Pancreas (tissue), 10 donors: ENCODE measurements around the gene YEATS2. TPM values are rescaled to one million over a fixed set of nuclear protein-coding genes. Genes with fewer than 3 reads are reported as not detected.

Experiments used
- ATAC-seq, 4 donors: fragments of 200-7000 bp; cut with Tn5 transposase; one replicate each; pipeline versions ENCODE4 v1.8.0 to v1.9.1; 2020; ENCODE audit warnings: mild to moderate bottlenecking in 4 of 4, moderate library complexity in 4 of 4
- DNase-seq, 6 donors: peaks; one replicate each; pipeline ENCODE4 v3.0.0-alpha.2; 2020
- FAIRE-seq: peaks from 2 replicates; lab custom pipeline; 2012; peaks lifted over from hg19 to GRCh38; lab: Jason Lieb, UNC
- H3K27ac ChIP-seq, 4 donors: fragments of 200-600 bp; sonication (generic); 1 replicate in 3 of 4; 2 replicates in 1 of 4; pipeline versions ENCODE4 v1.5.0 to v1.8.0; 2020
- H3K27me3 ChIP-seq, 4 donors: fragments of 200-600 bp; one replicate each; pipeline ENCODE4 v1.8.0; 2021
- H3K36me3 ChIP-seq, 3 donors: fragments of 200-600 bp; sonication (generic) in 1 of 3; one replicate each; pipeline versions ENCODE4 v1.5.0 to v1.8.0; 2020 to 2021
- H3K4me1 ChIP-seq, 3 donors: fragments of 200-600 bp; one replicate each; pipeline ENCODE4 v1.8.0; 2021
- H3K4me3 ChIP-seq, 4 donors: fragments of 200-600 bp; sonication (generic) in 2 of 4; one replicate each; pipeline versions ENCODE4 v1.5.0 to v1.8.0; 2020 to 2021
- H3K9me3 ChIP-seq, 4 donors: fragments of 200-600 bp; one replicate each; pipeline ENCODE4 v1.8.0; 2021
- CTCF ChIP-seq, 4 donors: fragments of 200-600 bp; sonication (generic) in 3 of 4; IDR thresholded peaks; one replicate each; pipeline versions ENCODE4 v1.5.0 to v1.8.0; 2021; ENCODE audit warnings: antibody characterized with exemption in 4 of 4
- WGBS, 2 donors: extraction: QIAGEN DNeasy Blood & Tissue Kit; methylation state at CpG; one replicate each; pipeline ENCODE4 v1.1.7; 2013; 5-methylcytosine and 5-hydroxymethylcytosine counted together
- intact Hi-C, 3 donors: fragments of 100-400 bp; cut with DNase I; formaldehyde crosslinking; loops; one replicate each; pipeline versions ENCODE4 v1.11.1 to v1.14.2; 2022
- polyA plus RNA-seq, 2 donors: library from polyadenylated mRNA; stranded (reverse); fragments of 200-250 nt; gene quantifications; one replicate each; pipeline ENCODE4 v1.2.3, GENCODE V29; 2013
- total RNA-seq, 6 donors: library from RNA; stranded (reverse); fragmentation: NEBNext Ultra II Directional in 4 of 6; extraction: Animal tissue kit (Norgen Biotek cat#: 25700) in 4 of 6; gene quantifications; one replicate each; pipeline versions ENCODE4 v1.2.1 to v1.2.4, GENCODE V29; 2021 to 2023
- donor health status: healthy with polysubstance abuse.
- donor health status: DM: no; HTN: no; CAD: no; lungs with moderate emphysema.
- donor health status: DM: no; HTN: no; CAD: no.
- donor health status: control.
- donor health status: control.
- donor health status: Bipolar disorder and iron deficiency.
- donor health status: DM: yes; HTN: yes; CAD: no.
- donor health status: DM: no; HTN: no; CAD: no.
- donor health status: DM: no; HTN: no; CAD: no.
- donor health status: DM: yes; HTN: yes; CAD: no.

The YEATS2 gene
- total and polyA plus RNA-seq, 8 donors, result 5.7 to 12.8 (median 6.4) TPM

- H3K36me3 ChIP-seq, result peaks cover 0 to 15% (median 2%) of the 10 kb centered on the region in 3 donors
- H3K27ac ChIP-seq, result peak overlapping the region; percentile 74 to 87 (median 80)
- no peaks in the 10 kb centered on the region for H3K27me3 ChIP-seq
- peaks cover 13 to 26% (median 25%) of the 10 kb centered on the region in 3 donors for H3K4me1 ChIP-seq
- WGBS, 2 donors, result 56 to 58% methylated on average over 24 of the region's 24 CpGs
- DNase-seq (peak in 5 of 6 donors; percentile 79 to 92 (median 84)), FAIRE-seq (no peak), ATAC-seq (peak; percentile 90 to 93 (median 92))
- H3K4me3 ChIP-seq, result no peak overlapping the region
- H3K9me3 ChIP-seq, result no peaks in the 10 kb centered on the region
- intact Hi-C loops, result no loop called here
- no peak for TF ChIP-seq CTCF (IDR thresholded peaks at IDR 0.05)
Measured at GRCh38 chr3:183810643-183811594, 113.3 kb downstream of the YEATS2 start.

DNA sequence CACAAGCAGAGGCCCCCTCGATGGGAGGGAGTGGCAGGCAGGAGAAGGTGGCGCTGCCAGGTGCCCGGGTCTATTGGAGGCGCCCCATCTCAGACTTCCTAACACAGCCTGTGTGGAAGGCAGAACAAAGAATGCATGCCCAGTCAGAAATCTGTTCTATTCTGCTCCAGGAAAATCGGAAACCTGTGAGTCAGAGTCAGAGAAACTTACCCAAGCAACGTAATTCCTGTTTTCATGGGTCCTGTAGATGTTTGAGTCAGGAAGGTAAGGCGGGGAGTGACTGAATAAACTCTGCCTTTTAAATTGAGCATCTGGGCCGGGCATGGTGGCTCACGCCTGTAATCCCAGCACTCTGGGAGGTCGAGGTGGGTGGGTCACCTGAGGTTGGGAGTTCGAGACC is 114.0 kb downstream of the YEATS2 start:
- no peak for TF ChIP-seq CTCF (IDR thresholded peaks at IDR 0.05)
- no peak for FAIRE-seq
- intact Hi-C loops, result no loop called here
- no peaks in the 10 kb centered on the region for H3K27me3 ChIP-seq
- peak overlapping the region; percentile 74 to 87 (median 80) for H3K27ac ChIP-seq
- peak in 1 of 6 donors; percentile 30 for DNase-seq
- peaks cover 0 to 14% (median 2%) of the 10 kb centered on the region in 3 donors for H3K36me3 ChIP-seq
- peaks cover 13 to 26% (median 25%) of the 10 kb centered on the region in 3 donors for H3K4me1 ChIP-seq
- WGBS, 2 donors, result 86 to 88% methylated on average over 11 of the region's 11 CpGs
- H3K4me3 ChIP-seq, result no peak overlapping the region
- H3K9me3 ChIP-seq, result no peaks in the 10 kb centered on the region
- peak in 2 of 4 donors; percentile 6 to 7 for ATAC-seq

GRCh38 chr3:183812761-183813445 is 115.3 kb downstream of the YEATS2 start:
- no peak for TF ChIP-seq CTCF (IDR thresholded peaks at IDR 0.05)
- Histone ChIP-seq H3K27me3 (no peaks in the 10 kb centered on the region), H3K4me1 (peaks cover 13 to 26% (median 25%) of the 10 kb centered on the region in 3 donors), H3K4me3 (no peak overlapping the region), H3K36me3 (peaks cover 0 to 6% (median 2%) of the 10 kb centered on the region in 3 donors), H3K27ac (no peak overlapping the region), H3K9me3 (no peaks in the 10 kb centered on the region)
- no peak for FAIRE-seq
- intact Hi-C loops, result no loop called here
- no peak for ATAC-seq
- DNase-seq, result no peak
- WGBS, 2 donors, result 80% methylated on average over 8 of the region's 8 CpGs

- no peak for FAIRE-seq
Measured at GRCh38 chr3:183814240-183814639, 116.6 kb downstream of the YEATS2 start.

More at GRCh38 chr3:183814240-183814639, 116.6 kb downstream of the YEATS2 start:
- Histone ChIP-seq H3K27ac (no peak overlapping the region), H3K27me3 (no peaks in the 10 kb centered on the region), H3K4me1 (peaks cover 13 to 21% (median 20%) of the 10 kb centered on the region in 3 donors), H3K9me3 (no peaks in the 10 kb centered on the region), H3K36me3 (peaks cover 0 to 6% (median 2%) of the 10 kb centered on the region in 3 donors), H3K4me3 (no peak overlapping the region)
- no peak for TF ChIP-seq CTCF (IDR thresholded peaks at IDR 0.05)
- WGBS, 2 donors, result 96% methylated on average over 1 of the region's 1 CpG
- DNase-seq (no peak), ATAC-seq (no peak)
- intact Hi-C loops, result no loop called here
